ENCODE data around the gene DPEP1. TPM values are rescaled to one million over a fixed set of nuclear protein-coding genes. Genes with fewer than 3 reads are reported as not detected.

DPEP1 gene
- total and polyA plus RNA-seq, 2 donors from 2014 or later, result 24.2 to 433 TPM

DNA sequence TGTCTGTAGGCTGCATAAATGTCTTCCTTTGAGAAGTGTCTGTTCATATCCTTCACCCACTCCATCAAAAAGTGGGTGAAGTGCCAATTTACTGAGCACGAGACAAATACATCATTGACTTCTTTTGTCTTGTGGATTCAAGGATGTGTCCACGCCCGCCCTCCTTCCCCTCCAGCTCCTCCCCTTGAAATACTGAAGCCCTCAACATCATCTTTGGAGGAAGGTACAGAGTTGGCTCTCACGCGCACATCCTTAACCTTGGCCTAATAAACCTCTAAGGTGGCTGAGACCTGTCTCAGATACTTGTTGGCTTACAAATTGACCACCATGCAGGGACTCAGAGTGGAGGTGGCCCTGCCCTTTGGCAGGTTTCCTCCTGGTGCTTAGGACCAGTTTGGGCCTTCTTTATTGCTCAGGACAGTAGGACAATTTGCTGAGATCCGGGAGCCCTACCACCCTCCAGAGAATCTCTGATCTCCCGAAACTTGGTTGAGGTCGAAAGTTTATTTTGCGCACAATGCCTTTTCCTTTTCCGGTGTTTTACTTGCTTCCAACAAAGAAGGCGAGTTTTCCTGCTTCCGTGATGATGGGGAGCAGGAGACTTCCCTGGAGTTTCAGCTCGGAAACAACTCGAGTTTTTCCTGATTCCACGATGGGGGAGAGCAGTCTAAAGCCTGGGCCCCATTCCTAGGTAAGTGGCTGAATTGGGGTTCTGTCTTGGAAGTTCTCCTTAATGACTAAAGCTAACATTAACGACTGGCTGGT lies 58.9 kb downstream of the DPEP1 start:
- TF ChIP-seq, protein P1, sequence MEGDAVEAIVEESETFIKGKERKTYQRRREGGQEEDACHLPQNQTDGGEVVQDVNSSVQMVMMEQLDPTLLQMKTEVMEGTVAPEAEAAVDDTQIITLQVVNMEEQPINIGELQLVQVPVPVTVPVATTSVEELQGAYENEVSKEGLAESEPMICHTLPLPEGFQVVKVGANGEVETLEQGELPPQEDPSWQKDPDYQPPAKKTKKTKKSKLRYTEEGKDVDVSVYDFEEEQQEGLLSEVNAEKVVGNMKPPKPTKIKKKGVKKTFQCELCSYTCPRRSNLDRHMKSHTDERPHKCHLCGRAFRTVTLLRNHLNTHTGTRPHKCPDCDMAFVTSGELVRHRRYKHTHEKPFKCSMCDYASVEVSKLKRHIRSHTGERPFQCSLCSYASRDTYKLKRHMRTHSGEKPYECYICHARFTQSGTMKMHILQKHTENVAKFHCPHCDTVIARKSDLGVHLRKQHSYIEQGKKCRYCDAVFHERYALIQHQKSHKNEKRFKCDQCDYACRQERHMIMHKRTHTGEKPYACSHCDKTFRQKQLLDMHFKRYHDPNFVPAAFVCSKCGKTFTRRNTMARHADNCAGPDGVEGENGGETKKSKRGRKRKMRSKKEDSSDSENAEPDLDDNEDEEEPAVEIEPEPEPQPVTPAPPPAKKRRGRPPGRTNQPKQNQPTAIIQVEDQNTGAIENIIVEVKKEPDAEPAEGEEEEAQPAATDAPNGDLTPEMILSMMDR (IDR thresholded peaks at IDR 0.05; ENCODE audit: borderline replicate concordance, extremely low read depth, insufficient read depth), result no peak
- DNase-seq, result no peak
- intact Hi-C loops (cut with DNase I), result no loop called here
- H3K36me3 ChIP-seq (ENCODE audit: control insufficient read depth in 2 of 3, insufficient read depth in 3 of 3, low read length in 3 of 3), result no peaks in the 10 kb centered on the region
- H3K9ac ChIP-seq (ENCODE audit: low read length in 3 of 3), result no peak overlapping the region
- no peak overlapping the region for H3K27ac ChIP-seq (ENCODE audit: low read depth in 2 of 2, low read length in 2 of 2)
- FAIRE-seq, result no peak
- H3K27me3 ChIP-seq (ENCODE audit: control insufficient read depth, insufficient read depth, low read length), result no peaks in the 10 kb centered on the region
- peaks cover 0 to 3% (median 0%) of the 10 kb centered on the region in 3 donors for H3K4me1 ChIP-seq (ENCODE audit: control insufficient read depth in 2 of 3, insufficient read depth in 2 of 3, low read depth in 1 of 3, low read length in 3 of 3)
- no peak overlapping the region for H3K4me3 ChIP-seq (ENCODE audit: low read length in 3 of 3)
- H3K9me3 ChIP-seq (ENCODE audit: control insufficient read depth in 2 of 3, insufficient read depth in 1 of 3, low read length in 3 of 3), result no peaks in the 10 kb centered on the region

DNA sequence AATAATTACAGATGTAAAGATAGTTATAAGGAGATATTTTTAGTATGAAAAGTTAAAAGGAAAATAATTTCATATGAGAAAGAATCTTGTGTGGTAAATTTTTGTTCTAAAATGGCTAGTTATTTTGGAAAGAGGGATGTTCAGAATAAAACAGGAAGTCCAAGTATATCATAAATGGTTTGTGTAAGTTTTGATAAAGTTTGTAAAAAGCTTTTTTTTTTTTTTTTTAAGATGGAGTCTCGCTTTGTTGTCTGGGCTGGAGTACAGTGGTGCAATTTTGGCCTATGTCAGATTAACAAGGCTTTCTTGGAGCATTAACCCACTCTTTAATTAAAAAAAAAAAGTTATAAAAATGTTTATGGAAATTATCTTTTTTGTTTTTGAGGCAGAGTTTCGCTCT lies 64.8 kb downstream of the DPEP1 start:
- Histone ChIP-seq H3K4me3 (ENCODE audit: low read length in 3 of 3) (no peak overlapping the region), H3K27ac (ENCODE audit: low read depth in 2 of 2, low read length in 2 of 2) (no peak overlapping the region), H3K27me3 (ENCODE audit: control insufficient read depth, insufficient read depth, low read length) (no peaks in the 10 kb centered on the region), H3K36me3 (ENCODE audit: control insufficient read depth in 2 of 3, insufficient read depth in 3 of 3, low read length in 3 of 3) (no peaks in the 10 kb centered on the region), H3K9ac (ENCODE audit: low read length in 3 of 3) (no peak overlapping the region), H3K4me1 (ENCODE audit: control insufficient read depth in 2 of 3, insufficient read depth in 2 of 3, low read depth in 1 of 3, low read length in 3 of 3) (no peaks in the 10 kb centered on the region), H3K9me3 (ENCODE audit: control insufficient read depth in 2 of 3, insufficient read depth in 1 of 3, low read length in 3 of 3) (no peaks in the 10 kb centered on the region)
- FAIRE-seq (peak; percentile 49), DNase-seq (no peak)
- TF ChIP-seq, protein P1 (IDR thresholded peaks at IDR 0.05; ENCODE audit: borderline replicate concordance, extremely low read depth, insufficient read depth), result no peak
- intact Hi-C loops (cut with DNase I), result no loop called here

DNA sequence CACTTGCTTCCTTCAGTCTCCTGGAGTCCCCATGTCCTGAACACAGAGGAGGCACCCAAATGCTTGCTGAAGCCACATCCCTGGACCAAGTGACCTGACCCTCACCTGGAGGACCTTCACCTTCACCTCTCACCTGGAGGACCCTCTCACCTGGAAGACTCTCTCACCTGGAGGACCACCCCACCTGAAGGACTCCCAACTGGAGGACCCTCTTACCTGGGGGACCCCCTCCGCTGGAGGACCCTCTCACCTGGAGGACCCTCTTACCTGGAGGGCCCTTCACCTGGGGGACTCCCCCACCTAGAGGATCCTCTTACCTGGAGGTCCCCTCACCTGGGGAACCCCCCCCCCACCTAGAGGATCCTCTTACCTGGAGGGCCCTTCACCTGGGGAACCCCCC lies 72.5 kb downstream of the DPEP1 start:
- H3K36me3 ChIP-seq (ENCODE audit: control insufficient read depth in 2 of 3, insufficient read depth in 3 of 3, low read length in 3 of 3), result peaks cover 0 to 13% (median 12%) of the 10 kb centered on the region in 3 donors
- intact Hi-C loops (cut with DNase I), result no loop called here
- no peak overlapping the region for H3K9ac ChIP-seq (ENCODE audit: low read length in 3 of 3)
- H3K4me3 ChIP-seq (ENCODE audit: low read length in 3 of 3), result peak overlapping the region in 1 of 3 donors; percentile 85
- FAIRE-seq (no peak), DNase-seq (no peak)
- H3K9me3 ChIP-seq (ENCODE audit: control insufficient read depth in 2 of 3, insufficient read depth in 1 of 3, low read length in 3 of 3), result no peaks in the 10 kb centered on the region
- H3K4me1 ChIP-seq (ENCODE audit: control insufficient read depth in 2 of 3, insufficient read depth in 2 of 3, low read depth in 1 of 3, low read length in 3 of 3), result peaks cover 0 to 12% (median 5%) of the 10 kb centered on the region in 3 donors
- TF ChIP-seq, protein P1 (IDR thresholded peaks at IDR 0.05; ENCODE audit: borderline replicate concordance, extremely low read depth, insufficient read depth), result no peak
- H3K27me3 ChIP-seq (ENCODE audit: control insufficient read depth, insufficient read depth, low read length), result no peaks in the 10 kb centered on the region
- H3K27ac ChIP-seq (ENCODE audit: low read depth in 2 of 2, low read length in 2 of 2), result no peak overlapping the region
